ENCODE results near the gene NRN1L.

NRN1L gene

GRCh38 chr16:67878232-67878631, 6.5 kb upstream of the NRN1L start:
- no peak for TF ChIP-seq CTCF (IDR thresholded peaks at IDR 0.05; ENCODE audit: poor library complexity, severe bottlenecking)
- Histone ChIP-seq H3K9me3 (ENCODE audit: severe bottlenecking) (no peaks in the 10 kb centered on the region), H3K27me3 (ENCODE audit: insufficient read depth, poor library complexity, severe bottlenecking) (no peaks in the 10 kb centered on the region), H3K4me3 (ENCODE audit: severe bottlenecking) (no peak overlapping the region), H3K36me3 (ENCODE audit: low read depth) (peaks cover 66% of the 10 kb centered on the region), H3K4me1 (ENCODE audit: insufficient read depth, poor library complexity, severe bottlenecking) (peaks cover 8% of the 10 kb centered on the region), H3K27ac (ENCODE audit: poor library complexity, severe bottlenecking) (no peak overlapping the region)
- DNase-seq (ENCODE audit: low spot score) (no peak), ATAC-seq (ENCODE audit: low read depth) (no peak)

- H3K9me3 ChIP-seq (ENCODE audit: severe bottlenecking) = no peaks in the 10 kb centered on the region
- no peak for TF ChIP-seq CTCF (IDR thresholded peaks at IDR 0.05; ENCODE audit: poor library complexity, severe bottlenecking)
- H3K36me3 ChIP-seq (ENCODE audit: low read depth) = peaks cover 72% of the 10 kb centered on the region
- H3K4me3 ChIP-seq (ENCODE audit: severe bottlenecking) = no peak overlapping the region
- no peak for DNase-seq (ENCODE audit: low spot score)
- no peaks in the 10 kb centered on the region for H3K27me3 ChIP-seq (ENCODE audit: insufficient read depth, poor library complexity, severe bottlenecking)
- ATAC-seq (ENCODE audit: low read depth) = no peak
- H3K27ac ChIP-seq (ENCODE audit: poor library complexity, severe bottlenecking) = no peak overlapping the region
- H3K4me1 ChIP-seq (ENCODE audit: insufficient read depth, poor library complexity, severe bottlenecking) = peaks cover 7% of the 10 kb centered on the region
These were observed 5.8 kb upstream of the NRN1L start for GRCh38 chr16:67878846-67879245.

GRCh38 chr16:67879462-67879861, 5.2 kb upstream of the NRN1L start:
- Histone ChIP-seq H3K36me3 (ENCODE audit: low read depth) (peaks cover 77% of the 10 kb centered on the region), H3K27ac (ENCODE audit: poor library complexity, severe bottlenecking) (no peak overlapping the region), H3K4me3 (ENCODE audit: severe bottlenecking) (no peak overlapping the region), H3K27me3 (ENCODE audit: insufficient read depth, poor library complexity, severe bottlenecking) (no peaks in the 10 kb centered on the region), H3K4me1 (ENCODE audit: insufficient read depth, poor library complexity, severe bottlenecking) (peaks cover 3% of the 10 kb centered on the region), H3K9me3 (ENCODE audit: severe bottlenecking) (no peaks in the 10 kb centered on the region)
- no peak for TF ChIP-seq CTCF (IDR thresholded peaks at IDR 0.05; ENCODE audit: poor library complexity, severe bottlenecking)
- ATAC-seq (ENCODE audit: low read depth) = no peak
- DNase-seq (ENCODE audit: low spot score) = no peak

GRCh38 chr16:67879936-67880335, 4.7 kb upstream of the NRN1L start:
- Histone ChIP-seq H3K9me3 (ENCODE audit: severe bottlenecking) (no peaks in the 10 kb centered on the region), H3K27me3 (ENCODE audit: insufficient read depth, poor library complexity, severe bottlenecking) (no peaks in the 10 kb centered on the region), H3K36me3 (ENCODE audit: low read depth) (peaks cover 77% of the 10 kb centered on the region), H3K4me3 (ENCODE audit: severe bottlenecking) (no peak overlapping the region), H3K4me1 (ENCODE audit: insufficient read depth, poor library complexity, severe bottlenecking) (peaks cover 4% of the 10 kb centered on the region), H3K27ac (ENCODE audit: poor library complexity, severe bottlenecking) (no peak overlapping the region)
- no peak for TF ChIP-seq CTCF (IDR thresholded peaks at IDR 0.05; ENCODE audit: poor library complexity, severe bottlenecking)
- DNase-seq (ENCODE audit: low spot score) (no peak), ATAC-seq (ENCODE audit: low read depth) (no peak)

- peaks cover 5% of the 10 kb centered on the region for H3K4me1 ChIP-seq (ENCODE audit: insufficient read depth, poor library complexity, severe bottlenecking)
- peaks cover 77% of the 10 kb centered on the region for H3K36me3 ChIP-seq (ENCODE audit: low read depth)
- no peak overlapping the region for H3K4me3 ChIP-seq (ENCODE audit: severe bottlenecking)
- no peaks in the 10 kb centered on the region for H3K27me3 ChIP-seq (ENCODE audit: insufficient read depth, poor library complexity, severe bottlenecking)
- DNase-seq (ENCODE audit: low spot score) (no peak), ATAC-seq (ENCODE audit: low read depth) (no peak)
- TF ChIP-seq CTCF (IDR thresholded peaks at IDR 0.05; ENCODE audit: poor library complexity, severe bottlenecking) = no peak
- no peak overlapping the region for H3K27ac ChIP-seq (ENCODE audit: poor library complexity, severe bottlenecking)
- no peaks in the 10 kb centered on the region for H3K9me3 ChIP-seq (ENCODE audit: severe bottlenecking)
These were observed 4.1 kb upstream of the NRN1L start for GRCh38 chr16:67880584-67880983.
